Caco-2 (cell line): ENCODE data around the gene POLR2L. TPM values are rescaled to one million over a fixed set of nuclear protein-coding genes. Genes with fewer than 3 reads are reported as not detected.

ENCODE experiments used
- BruUV-seq: library from RNA; stranded (reverse); fragments of 400-500 nt; replicated peaks from 2 replicates; lab custom pipeline; 2021; lab: Mats Ljungman, UMichigan
- CTCF ChIA-PET: fragments of 300-600 bp; sonication (Branson Sonifier 250); formaldehyde crosslinking; loops from one replicate; lab custom pipeline; 2022; ENCODE audit warnings: antibody characterized with exemption; lab: Charles Lee
- POLR2A ChIA-PET: fragments of 300-600 bp; sonication (Branson Sonifier 250); formaldehyde crosslinking; loops from one replicate; lab custom pipeline; 2022; ENCODE audit warnings: antibody characterized with exemption; lab: Charles Lee
- DNase-seq, 2 experiments: peaks; one replicate each; pipeline versions ENCODE4 v3.0.0 to v3.0.0-alpha.2; 2020 to 2022
- H3K27me3 ChIP-seq: replicated peaks from 2 replicates; pipeline ENCODE4 v1.6.0; 2011; ENCODE audit warnings: low read length; ENCODE audit not compliant: control insufficient read depth, insufficient read depth
- H3K36me3 ChIP-seq: 2 replicates; pipeline ENCODE4 v1.5.1; 2011; ENCODE audit warnings: low read length; ENCODE audit not compliant: control insufficient read depth, insufficient read depth
- H3K4me1 ChIP-seq: fragments of 250-450 bp; sonication (Bioruptor Pico); 2 replicates; pipeline ENCODE4 v1.5.1; 2020; ENCODE audit warnings: mild to moderate bottlenecking
- H3K4me3 ChIP-seq: 2 replicates; pipeline ENCODE4 v1.5.1; 2011; ENCODE audit warnings: low read depth, mild to moderate bottlenecking, control low read depth, low read length
- H3K9me3 ChIP-seq: fragments of 250-450 bp; sonication (Bioruptor Pico); 2 replicates; pipeline ENCODE4 v1.5.1; 2020; ENCODE audit warnings: mild to moderate bottlenecking, moderate library complexity
- H3K27ac Mint-ChIP-seq: one replicate; pipeline ENCODE4 v1.8.0; 2022; ENCODE audit warnings: mixed read lengths; ENCODE audit not compliant: unreplicated experiment
- H3K27me3 Mint-ChIP-seq: one replicate; pipeline ENCODE4 v1.8.0; 2022; ENCODE audit warnings: mixed read lengths; ENCODE audit not compliant: insufficient read depth, unreplicated experiment
- H3K36me3 Mint-ChIP-seq: one replicate; pipeline ENCODE4 v1.8.0; 2022; ENCODE audit warnings: mild to moderate bottlenecking, mixed read lengths; ENCODE audit not compliant: insufficient read depth, unreplicated experiment
- H3K4me1 Mint-ChIP-seq: one replicate; pipeline ENCODE4 v1.8.0; 2022; ENCODE audit warnings: low read depth, mixed read lengths; ENCODE audit not compliant: unreplicated experiment
- H3K4me3 Mint-ChIP-seq: one replicate; pipeline ENCODE4 v1.8.0; 2022; ENCODE audit warnings: mild to moderate bottlenecking, moderate library complexity, mixed read lengths; ENCODE audit not compliant: unreplicated experiment
- H3K9me3 Mint-ChIP-seq: one replicate; pipeline ENCODE4 v1.8.0; 2022; ENCODE audit warnings: mixed read lengths; ENCODE audit not compliant: unreplicated experiment
- intact Hi-C: fragments of 100-400 bp; cut with micrococcal nuclease; formaldehyde crosslinking; loops from one replicate; pipeline ENCODE4 v1.10.0; 2022; ENCODE audit not compliant: unreplicated experiment
- total RNA-seq: library from RNA; stranded (reverse); gene quantifications from 2 replicates; pipeline ENCODE4 v1.2.3, GENCODE V29; 2022
- TF ChIP-seq, protein P1 (sequence below), 2 experiments: fragments of 200-600 bp in 1 of 2; IDR thresholded peaks; 1 replicate in 1 of 2; 2 replicates in 1 of 2; pipeline versions ENCODE4 v1.5.1 to v1.8.0; 2011 to 2022; ENCODE audit warnings: antibody characterized with exemption in 1 of 2, control low read depth in 1 of 2, inconsistent platforms in 1 of 2, low read depth in 1 of 2, low read length in 1 of 2, mild to moderate bottlenecking in 1 of 2, moderate library complexity in 1 of 2; ENCODE audit not compliant: insufficient read depth in 1 of 2, severe bottlenecking in 1 of 2, unreplicated experiment in 1 of 2

Gene POLR2L
- total RNA-seq, 1 experiment from 2014 or later = 139 TPM

GRCh38 chr11:798093-798713, 44.1 kb downstream of the POLR2L start, which contains the start of gene SLC25A22:
SLC25A22 (minus strand) TSS chr11:798281; CDS start chr11:795006, 3,275 bp downstream.
- intact Hi-C loops = no loop called here
- no peaks in the 10 kb centered on the region for H3K9me3 ChIP-seq
- H3K27me3 ChIP-seq = no peaks in the 10 kb centered on the region
- peak within 1 kb of the TSS; percentile 86 for H3K4me3 Mint-ChIP-seq
- H3K36me3 Mint-ChIP-seq = peaks cover 24% of the 10 kb centered on the region
- H3K4me1 ChIP-seq = peaks cover 9% of the 10 kb centered on the region
- H3K9me3 Mint-ChIP-seq = no peaks in the 10 kb centered on the region
- H3K4me1 Mint-ChIP-seq = no peaks in the 10 kb centered on the region
- no TSS peak for BruUV-seq
- peak; percentile 77 to 93 for DNase-seq
- no peaks in the 10 kb centered on the region for H3K27me3 Mint-ChIP-seq
- ChIA-PET CTCF (no interaction called here), POLR2A (interaction anchor here (1.4 kb wide), 1 partner anchor 11 kb away, joined by 4 read pairs; the partner anchor contains the start of gene RPLP2)
- H3K36me3 ChIP-seq = no peaks in the 10 kb centered on the region
- H3K27ac Mint-ChIP-seq = peak within 1 kb of the TSS; percentile 69
- H3K4me3 ChIP-seq = peak within 1 kb of the TSS; percentile 91
- TF ChIP-seq, protein P1, sequence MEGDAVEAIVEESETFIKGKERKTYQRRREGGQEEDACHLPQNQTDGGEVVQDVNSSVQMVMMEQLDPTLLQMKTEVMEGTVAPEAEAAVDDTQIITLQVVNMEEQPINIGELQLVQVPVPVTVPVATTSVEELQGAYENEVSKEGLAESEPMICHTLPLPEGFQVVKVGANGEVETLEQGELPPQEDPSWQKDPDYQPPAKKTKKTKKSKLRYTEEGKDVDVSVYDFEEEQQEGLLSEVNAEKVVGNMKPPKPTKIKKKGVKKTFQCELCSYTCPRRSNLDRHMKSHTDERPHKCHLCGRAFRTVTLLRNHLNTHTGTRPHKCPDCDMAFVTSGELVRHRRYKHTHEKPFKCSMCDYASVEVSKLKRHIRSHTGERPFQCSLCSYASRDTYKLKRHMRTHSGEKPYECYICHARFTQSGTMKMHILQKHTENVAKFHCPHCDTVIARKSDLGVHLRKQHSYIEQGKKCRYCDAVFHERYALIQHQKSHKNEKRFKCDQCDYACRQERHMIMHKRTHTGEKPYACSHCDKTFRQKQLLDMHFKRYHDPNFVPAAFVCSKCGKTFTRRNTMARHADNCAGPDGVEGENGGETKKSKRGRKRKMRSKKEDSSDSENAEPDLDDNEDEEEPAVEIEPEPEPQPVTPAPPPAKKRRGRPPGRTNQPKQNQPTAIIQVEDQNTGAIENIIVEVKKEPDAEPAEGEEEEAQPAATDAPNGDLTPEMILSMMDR (IDR thresholded peaks at IDR 0.05; ENCODE audit: insufficient read depth in 1 of 2, low read depth in 1 of 2, low read length in 1 of 2, severe bottlenecking in 1 of 2, unreplicated experiment in 1 of 2) = peak; percentile 71 to 93

GRCh38 chr11:797296-798092, 44.8 kb downstream of the POLR2L start:
- H3K4me3 ChIP-seq = peak overlapping the region; percentile 91
- CTCF ChIA-PET = interaction anchor here (0.7 to 2.0 kb wide), 4 partner anchors 11 to 50 kb away, joined by 3 to 6 read pairs (median 3); no protein-coding TSS in a partner anchor
- intact Hi-C loops = no loop called here
- H3K27ac Mint-ChIP-seq = peak overlapping the region; percentile 69
- H3K4me1 Mint-ChIP-seq = no peaks in the 10 kb centered on the region
- peak overlapping the region; percentile 86 for H3K4me3 Mint-ChIP-seq
- H3K27me3 ChIP-seq = no peaks in the 10 kb centered on the region
- POLR2A ChIA-PET = interaction anchor here (1.0 to 1.4 kb wide), 2 partner anchors 12 to 22 kb away, joined by 4 to 7 read pairs; partner anchors contain the start of genes PNPLA2 and RPLP2
- peaks cover 9% of the 10 kb centered on the region for H3K4me1 ChIP-seq
- TF ChIP-seq, protein P1 (IDR thresholded peaks at IDR 0.05; ENCODE audit: insufficient read depth in 1 of 2, low read depth in 1 of 2, low read length in 1 of 2, severe bottlenecking in 1 of 2, unreplicated experiment in 1 of 2) = no peak
- DNase-seq = peak; percentile 74 to 76
- BruUV-seq = no TSS peak
- no peaks in the 10 kb centered on the region for H3K9me3 Mint-ChIP-seq
- H3K27me3 Mint-ChIP-seq = no peaks in the 10 kb centered on the region
- peaks cover 28% of the 10 kb centered on the region for H3K36me3 Mint-ChIP-seq
- no peaks in the 10 kb centered on the region for H3K36me3 ChIP-seq
- no peaks in the 10 kb centered on the region for H3K9me3 ChIP-seq
